Measurements from ENCODE around the gene CBLB. TPM values are rescaled to one million over a fixed set of nuclear protein-coding genes. Genes with fewer than 3 reads are reported as not detected.

CBLB gene
- total and polyA plus RNA-seq, 9 of the 15 experiments (the other 6 are each of a cell fraction or from before 2014, with no cell fraction given): 1.8 to 8.1 (median 5.3) TPM

DNA sequence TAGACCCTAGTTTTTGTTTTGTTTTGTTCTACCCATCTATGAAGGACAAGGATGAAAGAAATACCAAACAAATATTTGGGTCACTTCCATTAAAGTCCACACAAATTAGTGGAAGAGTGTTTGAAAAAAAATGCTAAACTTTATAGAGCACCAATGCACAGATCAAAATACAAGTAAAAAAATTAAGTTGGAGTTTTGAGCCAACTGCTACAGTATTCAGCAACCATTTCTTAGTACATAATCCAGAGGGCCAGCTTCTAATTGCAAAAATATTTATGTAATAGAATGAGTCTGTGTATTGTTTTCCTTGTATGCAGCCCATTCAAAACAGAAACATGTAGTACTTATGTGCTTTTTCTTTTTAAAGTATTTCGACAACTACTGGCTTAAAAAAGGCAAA is 121.1 kb downstream of the CBLB start (continued):
- TF ChIP-seq, protein P1, sequence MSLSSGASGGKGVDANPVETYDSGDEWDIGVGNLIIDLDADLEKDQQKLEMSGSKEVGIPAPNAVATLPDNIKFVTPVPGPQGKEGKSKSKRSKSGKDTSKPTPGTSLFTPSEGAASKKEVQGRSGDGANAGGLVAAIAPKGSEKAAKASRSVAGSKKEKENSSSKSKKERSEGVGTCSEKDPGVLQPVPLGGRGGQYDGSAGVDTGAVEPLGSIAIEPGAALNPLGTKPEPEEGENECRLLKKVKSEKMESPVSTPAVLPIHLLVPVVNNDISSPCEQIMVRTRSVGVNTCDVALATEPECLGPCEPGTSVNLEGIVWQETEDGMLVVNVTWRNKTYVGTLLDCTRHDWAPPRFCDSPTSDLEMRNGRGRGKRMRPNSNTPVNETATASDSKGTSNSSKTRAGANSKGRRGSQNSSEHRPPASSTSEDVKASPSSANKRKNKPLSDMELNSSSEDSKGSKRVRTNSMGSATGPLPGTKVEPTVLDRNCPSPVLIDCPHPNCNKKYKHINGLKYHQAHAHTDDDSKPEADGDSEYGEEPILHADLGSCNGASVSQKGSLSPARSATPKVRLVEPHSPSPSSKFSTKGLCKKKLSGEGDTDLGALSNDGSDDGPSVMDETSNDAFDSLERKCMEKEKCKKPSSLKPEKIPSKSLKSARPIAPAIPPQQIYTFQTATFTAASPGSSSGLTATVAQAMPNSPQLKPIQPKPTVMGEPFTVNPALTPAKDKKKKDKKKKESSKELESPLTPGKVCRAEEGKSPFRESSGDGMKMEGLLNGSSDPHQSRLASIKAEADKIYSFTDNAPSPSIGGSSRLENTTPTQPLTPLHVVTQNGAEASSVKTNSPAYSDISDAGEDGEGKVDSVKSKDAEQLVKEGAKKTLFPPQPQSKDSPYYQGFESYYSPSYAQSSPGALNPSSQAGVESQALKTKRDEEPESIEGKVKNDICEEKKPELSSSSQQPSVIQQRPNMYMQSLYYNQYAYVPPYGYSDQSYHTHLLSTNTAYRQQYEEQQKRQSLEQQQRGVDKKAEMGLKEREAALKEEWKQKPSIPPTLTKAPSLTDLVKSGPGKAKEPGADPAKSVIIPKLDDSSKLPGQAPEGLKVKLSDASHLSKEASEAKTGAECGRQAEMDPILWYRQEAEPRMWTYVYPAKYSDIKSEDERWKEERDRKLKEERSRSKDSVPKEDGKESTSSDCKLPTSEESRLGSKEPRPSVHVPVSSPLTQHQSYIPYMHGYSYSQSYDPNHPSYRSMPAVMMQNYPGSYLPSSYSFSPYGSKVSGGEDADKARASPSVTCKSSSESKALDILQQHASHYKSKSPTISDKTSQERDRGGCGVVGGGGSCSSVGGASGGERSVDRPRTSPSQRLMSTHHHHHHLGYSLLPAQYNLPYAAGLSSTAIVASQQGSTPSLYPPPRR (CRISPR knock-in tag; IDR thresholded peaks at IDR 0.05; ENCODE audit: borderline replicate concordance): no peak
- TF ChIP-seq ARHGAP35 (IDR thresholded peaks at IDR 0.05; ENCODE audit: partially characterized antibody): no peak
- TF ChIP-seq ZNF644 (tag; IDR thresholded peaks at IDR 0.05; ENCODE audit: low read depth): no peak

DNA sequence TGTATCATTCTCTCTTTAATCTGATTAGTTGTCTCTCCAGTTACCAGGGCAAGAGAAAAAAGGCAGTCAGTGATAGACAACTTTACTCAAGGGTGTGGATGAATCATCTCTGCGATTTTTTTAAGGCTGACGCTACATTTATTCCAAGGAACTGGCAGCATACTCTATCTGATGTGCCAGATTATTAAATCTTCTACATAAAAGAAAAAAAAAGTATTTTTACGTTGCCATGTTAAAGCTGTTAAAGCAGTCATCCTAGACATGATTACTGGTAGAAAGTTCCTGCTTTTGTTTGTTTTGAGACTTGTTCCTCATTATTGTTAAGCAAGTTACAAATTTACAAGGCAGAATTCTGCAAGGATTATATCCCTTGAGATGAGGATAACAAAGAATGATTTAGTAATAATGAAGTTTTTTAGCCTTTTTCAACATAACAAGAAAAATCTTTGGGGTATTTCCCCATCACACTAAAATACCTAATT is 121.7 kb downstream of the CBLB start:
- Histone ChIP-seq H4K20me1 (replicated peaks; ENCODE audit: control insufficient read depth, insufficient read depth, low read length) (no peaks in the 10 kb centered on the region), H2AFZ (ENCODE audit: low read depth, low read length) (no peak overlapping the region), H3K4me1 (replicated peaks in 1 of 2; ENCODE audit: control insufficient read depth in 2 of 2, insufficient read depth in 2 of 2, low read length in 2 of 2) (no peaks in the 10 kb centered on the region), H3K9me1 (ENCODE audit: control insufficient read depth, insufficient read depth, low read length) (no peaks in the 10 kb centered on the region), H3K9ac (ENCODE audit: insufficient read depth in 1 of 2, low read depth in 2 of 2, low read length in 2 of 2) (no peak overlapping the region), H3K4me2 (ENCODE audit: insufficient read depth, low read length) (no peak overlapping the region), H3K9me3 (replicated peaks; ENCODE audit: control insufficient read depth, insufficient read depth, low read depth, low read length) (no peaks in the 10 kb centered on the region), H3K27me3 (ENCODE audit: control insufficient read depth in 2 of 2, insufficient read depth in 2 of 2, low read length in 2 of 2) (no peaks in the 10 kb centered on the region), H3K36me3 (ENCODE audit: control insufficient read depth, insufficient read depth, low read length) (no peaks in the 10 kb centered on the region), H3K79me2 (ENCODE audit: control insufficient read depth, insufficient read depth, low read length) (no peaks in the 10 kb centered on the region), H3K4me3 (no peak overlapping the region), H3K27ac (ENCODE audit: extremely low read depth, low read depth, low read length) (no peak overlapping the region)
- no peak for FAIRE-seq
- in situ Hi-C loops (cut with MboI) (no loop called here), intact Hi-C loops (cut with micrococcal nuclease) (no loop called here)
- CTCF ChIA-PET (ENCODE audit: low intra/inter-chr PET ratio): no interaction called here
- no TSS peak for BruUV-seq (replicated peaks)
- no peak for ATAC-seq
- DNase-seq (ENCODE audit: extremely low read depth in 1 of 4, low spot score in 3 of 4): no peak
- POLR2A ChIA-PET: no interaction called here
- no peak for TF ChIP-seq STAT5B (CRISPR knock-in tag; IDR thresholded peaks at IDR 0.05)
- no peak for TF ChIP-seq ZNF263 (CRISPR knock-in tag; IDR thresholded peaks at IDR 0.05; ENCODE audit: borderline replicate concordance)
- no peak for TF ChIP-seq ESRRB (CRISPR knock-in tag; IDR thresholded peaks at IDR 0.05; ENCODE audit: borderline replicate concordance)
- TF ChIP-seq SRSF3 (IDR thresholded peaks at IDR 0.05; ENCODE audit: insufficient read depth, low read length): no peak
- TF ChIP-seq, protein P2, sequence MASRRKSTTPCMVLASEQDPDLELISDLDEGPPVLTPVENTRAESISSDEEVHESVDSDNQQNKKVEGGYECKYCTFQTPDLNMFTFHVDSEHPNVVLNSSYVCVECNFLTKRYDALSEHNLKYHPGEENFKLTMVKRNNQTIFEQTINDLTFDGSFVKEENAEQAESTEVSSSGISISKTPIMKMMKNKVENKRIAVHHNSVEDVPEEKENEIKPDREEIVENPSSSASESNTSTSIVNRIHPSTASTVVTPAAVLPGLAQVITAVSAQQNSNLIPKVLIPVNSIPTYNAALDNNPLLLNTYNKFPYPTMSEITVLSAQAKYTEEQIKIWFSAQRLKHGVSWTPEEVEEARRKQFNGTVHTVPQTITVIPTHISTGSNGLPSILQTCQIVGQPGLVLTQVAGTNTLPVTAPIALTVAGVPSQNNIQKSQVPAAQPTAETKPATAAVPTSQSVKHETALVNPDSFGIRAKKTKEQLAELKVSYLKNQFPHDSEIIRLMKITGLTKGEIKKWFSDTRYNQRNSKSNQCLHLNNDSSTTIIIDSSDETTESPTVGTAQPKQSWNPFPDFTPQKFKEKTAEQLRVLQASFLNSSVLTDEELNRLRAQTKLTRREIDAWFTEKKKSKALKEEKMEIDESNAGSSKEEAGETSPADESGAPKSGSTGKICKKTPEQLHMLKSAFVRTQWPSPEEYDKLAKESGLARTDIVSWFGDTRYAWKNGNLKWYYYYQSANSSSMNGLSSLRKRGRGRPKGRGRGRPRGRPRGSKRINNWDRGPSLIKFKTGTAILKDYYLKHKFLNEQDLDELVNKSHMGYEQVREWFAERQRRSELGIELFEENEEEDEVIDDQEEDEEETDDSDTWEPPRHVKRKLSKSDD (conservative IDR thresholded peaks at IDR 0.05; ENCODE audit: low read length): no peak
- TF ChIP-seq SMARCB1 (IDR thresholded peaks at IDR 0.05; ENCODE audit: insufficient read length, low read depth): no peak
- WGBS (ENCODE audit: insufficient coverage, low coverage, missing lambda C conversion rate): 4% methylated on average over 3 of the region's 3 CpGs

All from K562 (cell line).